PFSK-1 (cell line): ENCODE measurements around the gene SYT8.

Source experiments
- FOXP2 ChIP-seq: optimal IDR thresholded peaks from 2 replicates; pipeline ENCODE3; 2011; ENCODE audit warnings: borderline replicate concordance, control low read depth, inconsistent platforms; ENCODE audit not compliant: insufficient read depth; ENCODE audit errors: extremely low read length, extremely low read depth
- POLR2AphosphoS5 ChIP-seq: IDR thresholded peaks from 2 replicates; pipeline ENCODE4 v1.6.1; 2012; ENCODE audit warnings: low read depth, mild to moderate bottlenecking, control low read depth, low read length, moderate library complexity
- REST ChIP-seq, 2 experiments: IDR thresholded peaks; 2 replicates each; pipeline versions ENCODE4 v1.6.1 to v1.8.0; 2011 to 2012; ENCODE audit warnings: low read depth in 2 of 2, low read length in 2 of 2, control low read depth in 1 of 2, inconsistent platforms in 1 of 2, mild to moderate bottlenecking in 1 of 2, moderate library complexity in 1 of 2; ENCODE audit not compliant: insufficient read depth in 1 of 2
- SIN3A ChIP-seq: IDR thresholded peaks from 2 replicates; pipeline ENCODE4 v1.6.1; 2012; ENCODE audit warnings: mild to moderate bottlenecking, low read length, moderate library complexity, borderline replicate concordance; ENCODE audit not compliant: insufficient read depth
- TAF1 ChIP-seq: IDR thresholded peaks from 2 replicates; pipeline ENCODE4 v1.6.1; 2012; ENCODE audit warnings: low read length, control low read depth, borderline replicate concordance; ENCODE audit not compliant: insufficient read depth

SYT8 gene

GRCh38 chr11:1835671-1836010, 851 bp downstream of the SYT8 start:
- TF ChIP-seq FOXP2 (no peak), POLR2AphosphoS5 (no peak), SIN3A (no peak), REST (IDR thresholded peaks at IDR 0.05; ENCODE audit: insufficient read depth in 1 of 2, low read depth in 2 of 2, low read length in 2 of 2) (no peak), TAF1 (no peak)

GRCh38 chr11:1836011-1836945, 1.5 kb downstream of the SYT8 start:
- TF ChIP-seq REST (IDR thresholded peaks at IDR 0.05; ENCODE audit: insufficient read depth in 1 of 2, low read depth in 2 of 2, low read length in 2 of 2) (no peak), FOXP2 (no peak), POLR2AphosphoS5 (no peak), SIN3A (no peak)

- TF ChIP-seq POLR2AphosphoS5: no peak
- no peak for TF ChIP-seq TAF1
- no peak for TF ChIP-seq SIN3A
- TF ChIP-seq FOXP2: no peak
- TF ChIP-seq REST (IDR thresholded peaks at IDR 0.05; ENCODE audit: insufficient read depth in 1 of 2, low read depth in 2 of 2, low read length in 2 of 2): no peak
Observed at GRCh38 chr11:1837171-1838076, 2.6 kb downstream of the SYT8 start.

- TF ChIP-seq TAF1: no peak
- no peak for TF ChIP-seq REST (IDR thresholded peaks at IDR 0.05; ENCODE audit: insufficient read depth in 1 of 2, low read depth in 2 of 2, low read length in 2 of 2)
Observed at GRCh38 chr11:1838077-1838425, 3.3 kb downstream of the SYT8 start.
